SK-N-SH (cell line): ENCODE measurements around the gene MBD4. TPM values are rescaled to one million over a fixed set of nuclear protein-coding genes. Genes with fewer than 3 reads are reported as not detected.

ENCODE experiments used
- CTCF ChIA-PET: fragments of 300-600, 350-600 bp; formaldehyde crosslinking; extraction: SDS; loops from one replicate; lab custom pipeline; 2021; lab: Yijun Ruan, JAX
- POLR2A ChIA-PET: fragments of 350-600 bp; sonication (Branson Sonifier 250); formaldehyde crosslinking; extraction: SDS; loops from one replicate; lab custom pipeline; 2020; ENCODE audit warnings: antibody characterized with exemption, inconsistent platforms; lab: Yijun Ruan, JAX
- DNase-seq: peaks from one replicate; pipeline ENCODE4 v3.0.0; 2012
- H2AFZ ChIP-seq: fragments of 200-600 bp; sonication (generic); 2 replicates; pipeline ENCODE4 v1.8.1; 2016; ENCODE audit warnings: antibody characterized with exemption, mild to moderate bottlenecking, low read depth
- H3F3A ChIP-seq: fragments of 200-600 bp; sonication (generic); replicated peaks from 2 replicates; pipeline ENCODE3; 2016; ENCODE audit warnings: antibody characterized with exemption, mild to moderate bottlenecking; ENCODE audit not compliant: insufficient read depth
- H3K27ac ChIP-seq, 2 experiments: fragments of 200-500 bp in 1 of 2; fragments of 200-600 bp in 1 of 2; sonication (Bioruptor generic) in 1 of 2; sonication (generic), shearing (Covaris generic) in 1 of 2; 2 replicates each; pipeline versions ENCODE4 v1.5.1 to v1.6.1; 2014 to 2016; ENCODE audit warnings: low read depth in 2 of 2, inconsistent platforms in 1 of 2, low read length in 1 of 2, mild to moderate bottlenecking in 1 of 2, mixed read lengths in 1 of 2
- H3K27me3 ChIP-seq: fragments of 200-600 bp; sonication (generic), shearing (Covaris generic); 2 replicates; pipeline ENCODE4 v1.6.1; 2016; ENCODE audit warnings: mixed run types; ENCODE audit not compliant: insufficient read depth
- H3K36me3 ChIP-seq, 2 experiments: fragments of 200-500 bp in 1 of 2; fragments of 200-600 bp in 1 of 2; sonication (Bioruptor generic) in 1 of 2; sonication (generic) in 1 of 2; replicated peaks in 1 of 2; 2 replicates each; pipeline versions ENCODE3 to v1.5.1; 2014 to 2016; ENCODE audit warnings: low read length in 1 of 2, mild to moderate bottlenecking in 1 of 2; ENCODE audit not compliant: insufficient read depth in 2 of 2, control insufficient read depth in 1 of 2
- H3K4me1 ChIP-seq, 2 experiments: fragments of 200-500 bp in 1 of 2; fragments of 200-600 bp in 1 of 2; sonication (Bioruptor generic) in 1 of 2; sonication (generic), shearing (Covaris generic) in 1 of 2; 2 replicates each; pipeline versions ENCODE4 v1.5.1 to v1.6.1; 2014 to 2016; ENCODE audit warnings: low read depth in 1 of 2, low read length in 1 of 2, mixed run types in 1 of 2; ENCODE audit not compliant: insufficient read depth in 2 of 2, control insufficient read depth in 1 of 2
- H3K4me2 ChIP-seq: fragments of 200-600 bp; sonication (generic), shearing (Covaris generic); 2 replicates; pipeline ENCODE4 v1.6.1; 2017; ENCODE audit warnings: mixed run types
- H3K4me3 ChIP-seq, 2 experiments: fragments of 200-500 bp in 1 of 2; fragments of 200-600 bp in 1 of 2; sonication (Bioruptor generic) in 1 of 2; sonication (generic), shearing (Covaris generic) in 1 of 2; 2 replicates each; pipeline versions ENCODE4 v1.5.1 to v1.8.1; 2014 to 2016; ENCODE audit warnings: low read depth in 2 of 2, inconsistent platforms in 1 of 2, low read length in 1 of 2, mild to moderate bottlenecking in 1 of 2, mixed read lengths in 1 of 2, moderate library complexity in 1 of 2
- H3K79me2 ChIP-seq: fragments of 200-600 bp; sonication (generic); 2 replicates; pipeline ENCODE4 v1.8.1; 2017; ENCODE audit warnings: mild to moderate bottlenecking; ENCODE audit not compliant: insufficient read depth
- H3K9ac ChIP-seq: fragments of 200-600 bp; sonication (generic); 2 replicates; pipeline ENCODE4 v1.6.1; 2017; ENCODE audit warnings: mixed run types
- H3K9me2 ChIP-seq: fragments of 200-600 bp; sonication (generic); 2 replicates; pipeline ENCODE4 v1.6.1; 2017; ENCODE audit warnings: mixed run types
- H3K9me3 ChIP-seq: fragments of 200-600 bp; sonication (generic); 2 replicates; pipeline ENCODE4 v1.6.1; 2017; ENCODE audit warnings: mixed run types, mild to moderate bottlenecking, moderate library complexity
- H4K20me1 ChIP-seq: fragments of 200-600 bp; sonication (generic); 2 replicates; pipeline ENCODE4 v1.6.1; 2017; ENCODE audit warnings: mild to moderate bottlenecking, mixed run types; ENCODE audit not compliant: insufficient read depth
- EP300 ChIP-seq, 2 experiments: IDR thresholded peaks; 2 replicates each; pipeline versions ENCODE4 v1.4.0 to v1.6.1; 2012; ENCODE audit warnings: borderline replicate concordance in 1 of 2, low read depth in 1 of 2, low read length in 1 of 2
- FOSL2 ChIP-seq: IDR thresholded peaks from 2 replicates; pipeline ENCODE4 v1.4.0; 2012; ENCODE audit warnings: low read depth, mild to moderate bottlenecking, moderate library complexity, borderline replicate concordance
- FOXM1 ChIP-seq: IDR thresholded peaks from 2 replicates; pipeline ENCODE4 v1.4.0; 2012; ENCODE audit warnings: low read depth, mild to moderate bottlenecking
- GATA2 ChIP-seq: sonication (generic); formaldehyde crosslinking; IDR thresholded peaks from 2 replicates; pipeline ENCODE4 v1.5.0; 2020; ENCODE audit warnings: mild to moderate bottlenecking, missing genetic modification reagents
- MEF2A ChIP-seq: IDR thresholded peaks from 2 replicates; pipeline ENCODE4 v1.4.0; 2012; ENCODE audit warnings: low read depth, borderline replicate concordance
- MXI1 ChIP-seq: IDR thresholded peaks from 2 replicates; pipeline ENCODE4 v1.6.1; 2012; ENCODE audit warnings: mild to moderate bottlenecking, low read depth, low read length, improper control_type of control experiment
- POLR2AphosphoS5 ChIP-seq: IDR thresholded peaks from 2 replicates; pipeline ENCODE4 v1.6.1; 2012; ENCODE audit warnings: low read depth, low read length
- RAD21 ChIP-seq: IDR thresholded peaks from 2 replicates; pipeline ENCODE4 v1.6.1; 2012; ENCODE audit warnings: mild to moderate bottlenecking, low read length
- RFX5 ChIP-seq: IDR thresholded peaks from 2 replicates; pipeline ENCODE4 v1.6.1; 2012; ENCODE audit warnings: mild to moderate bottlenecking, improper control_type of control experiment, low read length
- SMC3 ChIP-seq: IDR thresholded peaks from 2 replicates; pipeline ENCODE4 v1.6.1; 2012; ENCODE audit warnings: low read depth, low read length, improper control_type of control experiment
- WGBS: methylation state at CpG from one replicate; pipeline ENCODE4 v1.1.6; 2017; ENCODE audit warnings: low lambda C conversion rate; 5-methylcytosine and 5-hydroxymethylcytosine counted together
- polyA plus RNA-seq, 3 experiments: library from polyadenylated mRNA; depleted of rRNA; stranded (reverse); fragments of >200 nt; gene quantifications; 2 replicates each; pipeline ENCODE4 v1.2.3, GENCODE V29; 2012
- TF ChIP-seq, protein P1 (sequence below): IDR thresholded peaks from 2 replicates; pipeline ENCODE4 v1.4.0; 2012; ENCODE audit warnings: low read depth
- TF ChIP-seq, protein P2 (sequence below): IDR thresholded peaks from 2 replicates; pipeline ENCODE4 v1.4.0; 2012; ENCODE audit warnings: low read depth, borderline replicate concordance
- TF ChIP-seq, protein P3 (sequence below): IDR thresholded peaks from 2 replicates; pipeline ENCODE4 v1.6.1; 2012; ENCODE audit warnings: mild to moderate bottlenecking, low read depth, low read length, moderate library complexity
- TF ChIP-seq, protein P4 (sequence below): fragments of 200-600 bp; sonication (generic); IDR thresholded peaks from 2 replicates; pipeline ENCODE4 v1.6.1; 2017; ENCODE audit warnings: antibody characterized with exemption, mild to moderate bottlenecking, moderate library complexity

The MBD4 gene
- polyA plus RNA-seq, 1 of the 3 experiments (the other 2 are of a cell fraction) = 11.1 TPM

DNA sequence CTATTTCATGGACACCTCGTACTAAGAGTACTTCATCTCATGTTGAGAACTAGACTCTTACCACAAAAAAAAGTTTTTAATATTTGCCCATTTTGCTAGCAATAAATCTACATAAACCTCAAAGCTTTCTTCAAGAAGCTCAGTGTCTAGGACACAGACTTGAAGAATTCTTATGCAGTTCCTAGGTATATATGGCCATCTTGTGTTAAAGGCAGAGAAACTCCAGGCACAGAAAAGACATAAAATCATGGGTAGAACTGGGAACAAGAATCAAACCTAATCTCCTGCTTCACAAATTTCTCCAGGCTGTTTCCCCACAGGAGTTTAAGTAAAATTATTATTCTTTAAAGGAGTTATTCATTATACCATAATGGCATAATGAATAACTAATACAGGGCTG lies 4.4 kb downstream of the MBD4 start:
- POLR2A ChIA-PET = no interaction called here
- H3K9ac ChIP-seq = no peak overlapping the region

DNA sequence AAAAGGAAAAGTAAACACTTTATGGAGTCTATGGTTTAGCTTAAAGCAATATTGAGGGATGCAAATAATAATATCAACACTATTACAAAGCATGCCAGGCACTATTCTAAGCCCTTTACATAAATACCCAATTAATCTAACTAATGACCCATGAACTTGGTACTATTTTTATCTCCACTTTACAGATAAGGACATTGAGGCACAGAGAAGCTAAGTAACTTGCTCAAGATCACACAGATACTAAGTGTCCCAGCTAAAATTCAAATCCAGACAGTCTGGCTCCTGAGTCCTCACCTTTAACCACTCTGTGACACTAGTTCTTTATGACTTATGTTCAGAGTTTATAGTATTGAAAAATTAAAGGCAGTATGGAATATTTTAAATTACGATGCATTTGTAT lies 5.6 kb downstream of the MBD4 start:
- H3K27me3 ChIP-seq = no peaks in the 10 kb centered on the region
- CTCF ChIA-PET = interaction anchor here (1.5 kb wide), 1 partner anchor 11 kb away, joined by 3 read pairs; no protein-coding TSS in a partner anchor
- H4K20me1 ChIP-seq = no peaks in the 10 kb centered on the region
- DNase-seq = no peak
- no peak overlapping the region for H3K4me3 ChIP-seq
- no peak overlapping the region for H3K4me2 ChIP-seq
- no peaks in the 10 kb centered on the region for H3K9me3 ChIP-seq
- 97% methylated on average over 1 of the region's 1 CpG for WGBS
- H3K36me3 ChIP-seq = peaks cover 70 to 72% of the 10 kb centered on the region in 2 experiments
- no peak overlapping the region for H3K27ac ChIP-seq
- H2AFZ ChIP-seq = no peak overlapping the region
- H3K9me2 ChIP-seq = no peaks in the 10 kb centered on the region
- peaks cover 18% of the 10 kb centered on the region for H3K79me2 ChIP-seq
- peaks cover 6% of the 10 kb centered on the region in 2 experiments; a peak in 2 of 4 replicates for H3K4me1 ChIP-seq
- H3K9ac ChIP-seq = no peak overlapping the region
- POLR2A ChIA-PET = no interaction called here
- peaks cover 18% of the 10 kb centered on the region for H3F3A ChIP-seq
- no peak for TF ChIP-seq FOXM1
- no peak for TF ChIP-seq MEF2A
- TF ChIP-seq RFX5 = no peak
- no peak for TF ChIP-seq RAD21
- TF ChIP-seq GATA2 (CRISPR knock-in tag) = no peak
- TF ChIP-seq, protein P1, sequence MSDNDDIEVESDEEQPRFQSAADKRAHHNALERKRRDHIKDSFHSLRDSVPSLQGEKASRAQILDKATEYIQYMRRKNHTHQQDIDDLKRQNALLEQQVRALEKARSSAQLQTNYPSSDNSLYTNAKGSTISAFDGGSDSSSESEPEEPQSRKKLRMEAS = no peak
- TF ChIP-seq, protein P2, sequence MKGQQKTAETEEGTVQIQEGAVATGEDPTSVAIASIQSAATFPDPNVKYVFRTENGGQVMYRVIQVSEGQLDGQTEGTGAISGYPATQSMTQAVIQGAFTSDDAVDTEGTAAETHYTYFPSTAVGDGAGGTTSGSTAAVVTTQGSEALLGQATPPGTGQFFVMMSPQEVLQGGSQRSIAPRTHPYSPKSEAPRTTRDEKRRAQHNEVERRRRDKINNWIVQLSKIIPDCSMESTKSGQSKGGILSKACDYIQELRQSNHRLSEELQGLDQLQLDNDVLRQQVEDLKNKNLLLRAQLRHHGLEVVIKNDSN = no peak
- TF ChIP-seq, protein P3, sequence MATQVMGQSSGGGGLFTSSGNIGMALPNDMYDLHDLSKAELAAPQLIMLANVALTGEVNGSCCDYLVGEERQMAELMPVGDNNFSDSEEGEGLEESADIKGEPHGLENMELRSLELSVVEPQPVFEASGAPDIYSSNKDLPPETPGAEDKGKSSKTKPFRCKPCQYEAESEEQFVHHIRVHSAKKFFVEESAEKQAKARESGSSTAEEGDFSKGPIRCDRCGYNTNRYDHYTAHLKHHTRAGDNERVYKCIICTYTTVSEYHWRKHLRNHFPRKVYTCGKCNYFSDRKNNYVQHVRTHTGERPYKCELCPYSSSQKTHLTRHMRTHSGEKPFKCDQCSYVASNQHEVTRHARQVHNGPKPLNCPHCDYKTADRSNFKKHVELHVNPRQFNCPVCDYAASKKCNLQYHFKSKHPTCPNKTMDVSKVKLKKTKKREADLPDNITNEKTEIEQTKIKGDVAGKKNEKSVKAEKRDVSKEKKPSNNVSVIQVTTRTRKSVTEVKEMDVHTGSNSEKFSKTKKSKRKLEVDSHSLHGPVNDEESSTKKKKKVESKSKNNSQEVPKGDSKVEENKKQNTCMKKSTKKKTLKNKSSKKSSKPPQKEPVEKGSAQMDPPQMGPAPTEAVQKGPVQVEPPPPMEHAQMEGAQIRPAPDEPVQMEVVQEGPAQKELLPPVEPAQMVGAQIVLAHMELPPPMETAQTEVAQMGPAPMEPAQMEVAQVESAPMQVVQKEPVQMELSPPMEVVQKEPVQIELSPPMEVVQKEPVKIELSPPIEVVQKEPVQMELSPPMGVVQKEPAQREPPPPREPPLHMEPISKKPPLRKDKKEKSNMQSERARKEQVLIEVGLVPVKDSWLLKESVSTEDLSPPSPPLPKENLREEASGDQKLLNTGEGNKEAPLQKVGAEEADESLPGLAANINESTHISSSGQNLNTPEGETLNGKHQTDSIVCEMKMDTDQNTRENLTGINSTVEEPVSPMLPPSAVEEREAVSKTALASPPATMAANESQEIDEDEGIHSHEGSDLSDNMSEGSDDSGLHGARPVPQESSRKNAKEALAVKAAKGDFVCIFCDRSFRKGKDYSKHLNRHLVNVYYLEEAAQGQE = no peak
- no peak for TF ChIP-seq MXI1
- TF ChIP-seq EP300 (IDR thresholded peaks at IDR 0.05; ENCODE audit: borderline replicate concordance in 1 of 2, low read depth in 1 of 2, low read length in 1 of 2) = no peak

More for the DNA sequence above, 4.4 kb downstream of the MBD4 start:
- Histone ChIP-seq H3K27me3 (no peaks in the 10 kb centered on the region), H4K20me1 (no peaks in the 10 kb centered on the region), H3K79me2 (peaks cover 24% of the 10 kb centered on the region), H3K4me2 (no peak overlapping the region), H3K27ac (no peak overlapping the region)
- TF ChIP-seq FOSL2 = no peak
- no peak for TF ChIP-seq SMC3
- no peak for TF ChIP-seq POLR2AphosphoS5
- TF ChIP-seq, protein P4, sequence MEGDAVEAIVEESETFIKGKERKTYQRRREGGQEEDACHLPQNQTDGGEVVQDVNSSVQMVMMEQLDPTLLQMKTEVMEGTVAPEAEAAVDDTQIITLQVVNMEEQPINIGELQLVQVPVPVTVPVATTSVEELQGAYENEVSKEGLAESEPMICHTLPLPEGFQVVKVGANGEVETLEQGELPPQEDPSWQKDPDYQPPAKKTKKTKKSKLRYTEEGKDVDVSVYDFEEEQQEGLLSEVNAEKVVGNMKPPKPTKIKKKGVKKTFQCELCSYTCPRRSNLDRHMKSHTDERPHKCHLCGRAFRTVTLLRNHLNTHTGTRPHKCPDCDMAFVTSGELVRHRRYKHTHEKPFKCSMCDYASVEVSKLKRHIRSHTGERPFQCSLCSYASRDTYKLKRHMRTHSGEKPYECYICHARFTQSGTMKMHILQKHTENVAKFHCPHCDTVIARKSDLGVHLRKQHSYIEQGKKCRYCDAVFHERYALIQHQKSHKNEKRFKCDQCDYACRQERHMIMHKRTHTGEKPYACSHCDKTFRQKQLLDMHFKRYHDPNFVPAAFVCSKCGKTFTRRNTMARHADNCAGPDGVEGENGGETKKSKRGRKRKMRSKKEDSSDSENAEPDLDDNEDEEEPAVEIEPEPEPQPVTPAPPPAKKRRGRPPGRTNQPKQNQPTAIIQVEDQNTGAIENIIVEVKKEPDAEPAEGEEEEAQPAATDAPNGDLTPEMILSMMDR = 0 out of 2 replicates have a peak, but pooled peaks have one; percentile 6
- TF ChIP-seq, protein P3 = no peak
- TF ChIP-seq, all 33 proteins: peak for 1
- H3F3A ChIP-seq = peaks cover 14% of the 10 kb centered on the region
- H3K9me2 ChIP-seq = no peaks in the 10 kb centered on the region
- H3K4me1 ChIP-seq = peaks cover 6% of the 10 kb centered on the region in 2 experiments; a peak in 2 of 4 replicates
- CTCF ChIA-PET = interaction anchor here (1.0 kb wide), 1 partner anchor 15 kb away, joined by 3 read pairs; no protein-coding TSS in a partner anchor
- 89% methylated on average over 1 of the region's 1 CpG for WGBS
- no peak overlapping the region for H3K4me3 ChIP-seq
- H3K36me3 ChIP-seq = peaks cover 70 to 72% of the 10 kb centered on the region in 2 experiments
- H3K9me3 ChIP-seq = no peaks in the 10 kb centered on the region
- no peak for DNase-seq
- H2AFZ ChIP-seq = no peak overlapping the region
